Fibroblast of villous mesenchyme (primary cell): Measurements from ENCODE around the gene CCBE1. TPM values are rescaled to one million over a fixed set of nuclear protein-coding genes. Genes with fewer than 3 reads are reported as not detected.
A peak's percentile ranks its signal among the peaks of the same experiment; 100 is the strongest.

Experiments used
- DNase-seq: peaks from one replicate; pipeline ENCODE4 v3.0.0-alpha.2; 2010; ENCODE audit warnings: low read depth
- H3K4me3 ChIP-seq: 2 replicates; pipeline ENCODE4 v1.5.1; 2011; ENCODE audit warnings: low read depth, mild to moderate bottlenecking, low read length
- total RNA-seq: library from RNA; depleted of rRNA; stranded (reverse); fragments of >200 nt; gene quantifications from 2 replicates; pipeline ENCODE4 v1.2.3, GENCODE V29; 2012
- TF ChIP-seq, protein P1 (sequence below): IDR thresholded peaks from 2 replicates; pipeline ENCODE4 v1.5.1; 2012; ENCODE audit warnings: low read depth, mild to moderate bottlenecking, low read length; ENCODE audit not compliant: insufficient read depth

Gene CCBE1
- total RNA-seq, 1 donor = 10.4 TPM

DNA sequence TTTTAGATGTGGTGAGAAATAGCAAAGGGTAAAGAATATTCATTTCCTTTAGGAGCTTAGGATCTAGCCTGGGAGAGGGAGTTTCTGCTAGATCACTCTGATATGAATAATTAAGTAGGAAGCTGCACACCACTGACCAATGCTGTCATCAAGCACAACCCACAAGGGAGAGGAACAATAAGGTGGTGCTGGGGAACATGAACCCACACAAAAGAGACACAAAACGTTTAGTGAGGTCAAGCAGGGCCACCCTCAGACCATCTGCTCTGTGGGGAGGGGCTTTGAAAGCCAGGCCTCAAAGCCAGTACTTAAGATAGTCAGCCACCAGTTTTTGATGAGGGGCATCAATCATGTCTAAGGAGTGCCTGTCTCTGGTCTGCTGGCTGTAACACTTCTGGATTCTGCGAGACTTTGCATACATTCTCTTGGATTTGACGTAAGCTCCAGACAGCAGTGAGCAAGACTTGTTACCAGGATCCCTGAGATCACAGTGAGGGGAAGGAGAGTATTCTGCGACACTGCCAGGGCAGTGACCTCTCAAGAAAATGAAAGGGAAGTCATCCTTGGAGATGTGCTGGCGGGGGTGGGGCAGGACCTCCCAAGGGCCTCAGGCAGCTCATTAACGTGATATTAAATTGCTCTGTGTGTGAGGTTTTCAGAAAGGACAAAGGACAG, 127.0 kb downstream of the CCBE1 start:
- TF ChIP-seq, protein P1, sequence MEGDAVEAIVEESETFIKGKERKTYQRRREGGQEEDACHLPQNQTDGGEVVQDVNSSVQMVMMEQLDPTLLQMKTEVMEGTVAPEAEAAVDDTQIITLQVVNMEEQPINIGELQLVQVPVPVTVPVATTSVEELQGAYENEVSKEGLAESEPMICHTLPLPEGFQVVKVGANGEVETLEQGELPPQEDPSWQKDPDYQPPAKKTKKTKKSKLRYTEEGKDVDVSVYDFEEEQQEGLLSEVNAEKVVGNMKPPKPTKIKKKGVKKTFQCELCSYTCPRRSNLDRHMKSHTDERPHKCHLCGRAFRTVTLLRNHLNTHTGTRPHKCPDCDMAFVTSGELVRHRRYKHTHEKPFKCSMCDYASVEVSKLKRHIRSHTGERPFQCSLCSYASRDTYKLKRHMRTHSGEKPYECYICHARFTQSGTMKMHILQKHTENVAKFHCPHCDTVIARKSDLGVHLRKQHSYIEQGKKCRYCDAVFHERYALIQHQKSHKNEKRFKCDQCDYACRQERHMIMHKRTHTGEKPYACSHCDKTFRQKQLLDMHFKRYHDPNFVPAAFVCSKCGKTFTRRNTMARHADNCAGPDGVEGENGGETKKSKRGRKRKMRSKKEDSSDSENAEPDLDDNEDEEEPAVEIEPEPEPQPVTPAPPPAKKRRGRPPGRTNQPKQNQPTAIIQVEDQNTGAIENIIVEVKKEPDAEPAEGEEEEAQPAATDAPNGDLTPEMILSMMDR = no peak
- peak; percentile 25 for DNase-seq
- no peak overlapping the region for H3K4me3 ChIP-seq

DNA sequence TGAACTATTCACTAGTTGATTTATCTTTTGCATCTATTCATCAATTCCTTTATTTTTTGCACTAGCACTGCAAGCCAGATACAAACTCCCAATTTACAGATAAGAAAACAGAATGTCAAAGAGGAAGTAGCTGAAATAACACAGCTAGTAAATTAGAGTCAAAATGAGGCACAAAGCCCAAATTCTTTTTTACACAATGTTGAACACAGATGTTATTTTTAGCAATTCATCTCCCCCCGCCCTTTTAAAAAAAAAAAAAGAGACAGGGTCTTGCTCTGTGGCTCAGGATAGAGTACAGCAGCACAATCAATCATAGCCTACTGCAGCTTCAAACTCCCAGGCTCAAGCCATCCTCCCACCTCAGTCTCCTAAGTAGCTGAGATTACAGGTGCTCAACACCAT, 127.8 kb downstream of the CCBE1 start:
- H3K4me3 ChIP-seq = no peak overlapping the region
- no peak for DNase-seq
- TF ChIP-seq, protein P1 = no peak

DNA sequence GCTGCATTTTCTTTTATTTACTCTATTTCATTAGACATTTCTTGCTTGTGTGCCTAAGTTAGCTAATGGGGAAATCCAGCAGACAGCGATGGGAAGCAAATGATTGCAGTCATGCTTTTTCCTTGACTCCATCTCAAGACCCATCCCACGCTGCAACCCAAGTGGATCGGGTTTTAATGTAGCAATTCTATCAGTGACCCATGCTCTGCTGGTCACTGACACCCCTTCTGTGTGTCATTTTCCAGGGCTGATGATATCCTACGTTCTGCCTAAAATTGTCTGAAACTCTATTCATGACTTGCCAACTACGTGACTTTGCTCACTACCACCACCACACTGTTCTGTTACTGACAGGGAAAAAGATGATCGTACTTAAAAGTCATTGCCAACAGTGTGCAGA, 129.8 kb downstream of the CCBE1 start:
- no peak for DNase-seq
- no peak overlapping the region for H3K4me3 ChIP-seq
- TF ChIP-seq, protein P1 = no peak

DNA sequence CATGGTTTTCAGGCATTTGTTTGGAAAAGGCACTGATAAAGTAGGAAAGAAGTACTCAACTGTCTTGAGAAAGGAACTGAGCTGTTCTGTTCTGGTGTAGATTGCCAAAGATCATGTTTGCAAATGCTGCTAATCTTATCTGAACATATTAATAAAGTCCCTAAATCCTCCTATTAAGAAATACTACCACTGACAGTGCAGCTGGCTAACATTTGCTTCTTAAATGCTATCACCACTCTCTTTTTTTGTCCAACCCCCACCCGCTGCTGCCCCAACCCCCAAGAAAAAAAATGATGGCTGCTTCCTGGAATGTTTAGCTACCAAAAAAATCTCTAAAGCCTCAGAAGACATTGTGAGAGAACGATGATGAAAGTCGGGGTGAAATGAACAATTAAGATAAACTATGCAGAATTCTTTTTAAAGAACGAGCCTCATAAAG, 130.7 kb downstream of the CCBE1 start:
- H3K4me3 ChIP-seq = no peak overlapping the region
- TF ChIP-seq, protein P1 = no peak
- DNase-seq = peak; percentile 97

DNA sequence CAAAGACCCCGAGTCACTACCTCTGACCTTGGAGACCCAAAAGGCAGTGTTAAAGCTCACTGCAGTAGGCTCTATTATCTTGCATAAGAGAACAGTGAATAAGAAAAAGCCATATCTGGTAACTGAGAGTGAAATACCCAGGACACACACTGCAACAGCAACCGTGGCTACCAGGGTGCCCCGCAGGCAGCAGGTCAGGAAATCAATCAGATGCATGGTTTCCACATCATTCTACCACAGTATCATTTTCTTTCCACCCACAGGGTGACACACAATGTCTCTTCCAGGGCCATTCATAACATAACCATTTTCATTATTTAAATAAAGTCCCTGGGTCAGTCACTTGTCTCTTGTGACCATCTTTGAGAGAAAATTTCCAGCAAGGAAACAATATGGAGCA, 131.3 kb downstream of the CCBE1 start:
- DNase-seq = no peak

DNA sequence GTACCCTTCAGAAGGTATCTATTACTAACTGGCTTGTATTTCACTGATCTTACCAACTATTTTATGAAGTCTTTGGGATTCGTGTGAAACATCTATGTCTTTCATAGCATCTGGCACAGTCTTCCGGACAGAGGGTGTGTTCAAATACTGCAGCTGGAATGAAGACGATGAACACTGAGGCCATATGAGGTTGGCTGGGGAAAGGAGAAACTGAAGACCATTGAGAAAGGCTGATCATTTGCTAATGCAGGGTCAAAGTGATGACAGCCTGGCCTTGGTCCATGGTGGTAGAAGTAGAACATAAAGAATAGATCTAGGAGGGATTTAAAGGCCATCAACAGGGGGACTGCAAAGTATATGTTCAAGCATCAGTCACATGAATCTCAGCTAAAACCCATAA, 132.7 kb downstream of the CCBE1 start:
- no peak for DNase-seq
- no peak overlapping the region for H3K4me3 ChIP-seq
- TF ChIP-seq, protein P1 = no peak

More for the DNA sequence above, 131.3 kb downstream of the CCBE1 start:
- no peak overlapping the region for H3K4me3 ChIP-seq
- TF ChIP-seq, protein P1 = no peak
